CD14-positive monocyte (primary cell): Measurements from ENCODE around the gene GLTPD2. TPM values are rescaled to one million over a fixed set of nuclear protein-coding genes. Genes with fewer than 3 reads are reported as not detected.

Source experiments
- DNase-seq, 3 donors: peaks; one replicate each; pipeline ENCODE4 v3.0.0-alpha.2; 2011 to 2022
- H2AFZ ChIP-seq: 2 replicates; pipeline ENCODE4 v1.6.0; 2012; ENCODE audit warnings: mild to moderate bottlenecking, low read depth, low read length, inconsistent platforms; ENCODE audit not compliant: insufficient read depth, poor library complexity, severe bottlenecking
- H3K27ac ChIP-seq, 2 donors: 1 replicate in 1 of 2; 2 replicates in 1 of 2; pipeline ENCODE4 v1.5.1; 2012 to 2013; ENCODE audit warnings: low read length in 2 of 2, control low read depth in 1 of 2, inconsistent platforms in 1 of 2, low read depth in 1 of 2, mild to moderate bottlenecking in 1 of 2
- H3K27me3 ChIP-seq, 2 donors: one replicate each; pipeline versions ENCODE4 v1.6.0 to v1.6.1; 2011 to 2013; ENCODE audit warnings: low read length in 2 of 2; ENCODE audit not compliant: control insufficient read depth in 2 of 2, insufficient read depth in 2 of 2
- H3K36me3 ChIP-seq, 2 donors: replicated peaks in 1 of 2; 1 replicate in 1 of 2; 2 replicates in 1 of 2; pipeline versions ENCODE4 v1.5.1 to v1.6.1; 2012 to 2013; ENCODE audit warnings: low read length in 2 of 2, control low read depth in 1 of 2, inconsistent platforms in 1 of 2, mild to moderate bottlenecking in 1 of 2; ENCODE audit not compliant: insufficient read depth in 2 of 2, control insufficient read depth in 1 of 2
- H3K4me1 ChIP-seq, 2 donors: 1 replicate in 1 of 2; 2 replicates in 1 of 2; pipeline versions ENCODE4 v1.5.1 to v1.6.1; 2012 to 2013; ENCODE audit warnings: low read length in 2 of 2, control low read depth in 1 of 2, inconsistent platforms in 1 of 2, mild to moderate bottlenecking in 1 of 2, moderate library complexity in 1 of 2; ENCODE audit not compliant: insufficient read depth in 2 of 2, control insufficient read depth in 1 of 2
- H3K4me2 ChIP-seq: replicated peaks from 2 replicates; pipeline ENCODE3; 2012; ENCODE audit warnings: low read length, moderate library complexity, mild to moderate bottlenecking; ENCODE audit not compliant: poor library complexity, severe bottlenecking; ENCODE audit errors: extremely low read depth
- H3K4me3 ChIP-seq, 3 experiments: fragments of 200-600 bp in 1 of 3; sonication (generic) in 1 of 3; replicated peaks in 1 of 3; 1 replicate in 2 of 3; 2 replicates in 1 of 3; pipeline ENCODE4 v1.5.1; 2011 to 2013; ENCODE audit warnings: low read length in 3 of 3, mild to moderate bottlenecking in 3 of 3, control low read depth in 2 of 3, low read depth in 2 of 3, inconsistent platforms in 1 of 3, moderate library complexity in 1 of 3
- H3K79me2 ChIP-seq: 2 replicates; pipeline ENCODE4 v1.6.0; 2012; ENCODE audit warnings: mild to moderate bottlenecking, control low read depth, inconsistent platforms, low read length, moderate library complexity; ENCODE audit not compliant: insufficient read depth
- H3K9ac ChIP-seq: 2 replicates; pipeline ENCODE4 v1.6.0; 2017; ENCODE audit warnings: low read length, mild to moderate bottlenecking; ENCODE audit not compliant: insufficient read depth, poor library complexity, severe bottlenecking
- H3K9me3 ChIP-seq, 2 donors: replicated peaks in 1 of 2; 1 replicate in 1 of 2; 2 replicates in 1 of 2; pipeline versions ENCODE4 v1.5.1 to v1.6.1; 2012 to 2013; ENCODE audit warnings: low read length in 2 of 2, control low read depth in 1 of 2; ENCODE audit not compliant: control insufficient read depth in 1 of 2, insufficient read depth in 1 of 2
- H4K20me1 ChIP-seq: 2 replicates; pipeline ENCODE4 v1.6.0; 2012; ENCODE audit warnings: mild to moderate bottlenecking, low read length, control low read depth, moderate library complexity; ENCODE audit not compliant: insufficient read depth
- H3K27ac Mint-ChIP-seq, 7 donors: one replicate each; pipeline ENCODE4 v1.8.0; 2020; ENCODE audit warnings: mild to moderate bottlenecking in 7 of 7, mixed read lengths in 7 of 7, moderate library complexity in 6 of 7, inconsistent platforms in 2 of 7
- H3K27me3 Mint-ChIP-seq, 3 donors: one replicate each; pipeline ENCODE4 v1.8.0; 2021 to 2022; ENCODE audit warnings: low read depth in 3 of 3, mild to moderate bottlenecking in 3 of 3, mixed read lengths in 3 of 3, moderate library complexity in 3 of 3, inconsistent platforms in 1 of 3
- H3K36me3 Mint-ChIP-seq, 2 donors: one replicate each; pipeline ENCODE4 v1.8.0; 2020; ENCODE audit warnings: mixed read lengths in 2 of 2, inconsistent platforms in 1 of 2, mild to moderate bottlenecking in 1 of 2
- H3K4me1 Mint-ChIP-seq: one replicate; pipeline ENCODE4 v1.8.0; 2020; ENCODE audit warnings: mild to moderate bottlenecking, mixed read lengths
- H3K4me3 Mint-ChIP-seq, 2 donors: one replicate each; pipeline ENCODE4 v1.8.0; 2020; ENCODE audit warnings: mild to moderate bottlenecking in 2 of 2, mixed read lengths in 2 of 2, moderate library complexity in 1 of 2
- H3K9me3 Mint-ChIP-seq, 7 donors: one replicate each; pipeline ENCODE4 v1.8.0; 2020 to 2022; ENCODE audit warnings: mixed read lengths in 7 of 7, mild to moderate bottlenecking in 6 of 7, moderate library complexity in 6 of 7, inconsistent platforms in 2 of 7
- CTCF ChIP-seq: fragments of 200-600 bp; IDR thresholded peaks from one replicate; pipeline ENCODE4 v1.8.0; 2022; ENCODE audit warnings: antibody characterized with exemption, mild to moderate bottlenecking
- WGBS: methylation state at CpG from one replicate; pipeline ENCODE4 v1.1.5; 2013; ENCODE audit warnings: missing lambda C conversion rate; ENCODE audit not compliant: insufficient coverage; 5-methylcytosine and 5-hydroxymethylcytosine counted together
- intact Hi-C, 2 donors: fragments of 100-400 bp; cut with micrococcal nuclease; formaldehyde crosslinking; loops; one replicate each; pipeline versions ENCODE4 v1.15.0 to v1.15.1; 2023
- polyA plus RNA-seq, 3 donors: library from polyadenylated mRNA; depleted of rRNA in 1 of 3; unstranded in 2 of 3; stranded (reverse) in 1 of 3; fragments of 300-500 nt in 2 of 3; fragments of >200 nt in 1 of 3; fragmentation: Illumina TruSeq in 2 of 3; gene quantifications; 1 replicate in 2 of 3; 2 replicates in 1 of 3; pipeline ENCODE4 v1.2.3, GENCODE V29; 2012 to 2021

The GLTPD2 gene
- polyA plus RNA-seq, 3 donors: 0.27 to 2.1 (median 1.5) TPM

DNA sequence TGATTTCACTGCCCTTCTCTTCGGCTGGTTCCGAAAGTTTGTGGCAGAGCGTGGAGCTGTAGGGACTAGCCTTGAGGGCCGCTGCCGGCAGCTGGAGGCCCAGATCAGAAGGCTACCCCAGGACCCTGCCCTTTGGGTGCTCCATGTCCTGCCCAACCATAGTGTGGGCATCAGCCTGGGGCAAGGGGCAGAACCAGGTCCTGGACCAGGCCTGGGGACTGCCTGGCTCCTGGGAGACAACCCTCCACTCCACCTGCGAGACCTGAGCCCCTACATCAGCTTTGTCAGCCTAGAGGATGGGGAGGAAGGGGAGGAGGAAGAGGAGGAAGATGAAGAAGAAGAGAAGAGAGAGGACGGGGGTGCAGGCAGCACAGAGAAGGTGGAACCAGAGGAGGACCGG lies 48.2 kb upstream of the GLTPD2 start:
- Histone ChIP-seq H3K4me1 (peaks cover 38 to 48% of the 10 kb centered on the region in 2 donors), H3K9ac (no peak overlapping the region), H3K9me3 (no peaks in the 10 kb centered on the region), H3K27ac (no peak overlapping the region), H3K4me2 (peak overlapping the region; percentile 71), H4K20me1 (no peaks in the 10 kb centered on the region), H3K27me3 (peaks cover 10 to 63% of the 10 kb centered on the region in 2 donors), H3K4me3 (peak overlapping the region in 1 of 3 experiments; percentile 78), H2AFZ (no peak overlapping the region), H3K79me2 (no peaks in the 10 kb centered on the region), H3K36me3 (no peaks in the 10 kb centered on the region)
- peaks cover 31 to 33% of the 10 kb centered on the region in 2 donors for H3K36me3 Mint-ChIP-seq
- peaks cover 0 to 18% (median 8%) of the 10 kb centered on the region in 7 donors for H3K9me3 Mint-ChIP-seq
- peaks cover 42% of the 10 kb centered on the region for H3K4me1 Mint-ChIP-seq
- intact Hi-C loops: loop anchor here in 1 of 2 donors (5.0 kb wide), 1 partner anchor 37 kb away; no protein-coding TSS in a partner anchor
- no peak for TF ChIP-seq CTCF
- no peak for DNase-seq
- H3K27ac Mint-ChIP-seq: peak overlapping the region in 4 of 7 donors; percentile 54 to 86 (median 78)
- peaks cover 52 to 72% (median 56%) of the 10 kb centered on the region in 3 donors for H3K27me3 Mint-ChIP-seq
- 98% methylated on average over 5 of the region's 8 CpGs for WGBS
- H3K4me3 Mint-ChIP-seq: peak overlapping the region; percentile 85 to 89

GRCh38 chr17:4741544-4741943 lies 47.2 kb upstream of the GLTPD2 start:
- Histone ChIP-seq H3K9me3 (no peaks in the 10 kb centered on the region), H3K4me2 (no peak overlapping the region), H3K4me3 (no peak overlapping the region), H3K9ac (no peak overlapping the region), H3K27me3 (peaks cover 10 to 63% of the 10 kb centered on the region in 2 donors), H4K20me1 (no peaks in the 10 kb centered on the region), H3K27ac (no peak overlapping the region), H2AFZ (no peak overlapping the region), H3K4me1 (peaks cover 29 to 44% of the 10 kb centered on the region in 2 donors), H3K36me3 (no peaks in the 10 kb centered on the region), H3K79me2 (no peaks in the 10 kb centered on the region)
- H3K36me3 Mint-ChIP-seq: peaks cover 22 to 24% of the 10 kb centered on the region in 2 donors
- WGBS: 100% methylated on average over 2 of the region's 8 CpGs
- no peak for DNase-seq
- intact Hi-C loops: loop anchor here in 1 of 2 donors (5.0 kb wide), 1 partner anchor 36 kb away; no protein-coding TSS in a partner anchor
- H3K9me3 Mint-ChIP-seq: peaks cover 0 to 19% (median 8%) of the 10 kb centered on the region in 7 donors
- H3K4me3 Mint-ChIP-seq: peak overlapping the region in 1 of 2 donors; percentile 73
- no peak for TF ChIP-seq CTCF
- peak overlapping the region in 2 of 7 donors; percentile 10 to 73 for H3K27ac Mint-ChIP-seq
- H3K27me3 Mint-ChIP-seq: peaks cover 54 to 80% (median 57%) of the 10 kb centered on the region in 3 donors
- peaks cover 36% of the 10 kb centered on the region for H3K4me1 Mint-ChIP-seq
